HG03460 (cell line): ENCODE measurements around the gene CPA2.

ENCODE experiments used
- ATAC-seq: cut with Tn5 transposase; IDR thresholded peaks from one replicate; pipeline ENCODE4 v1.9.1; 2021; ENCODE audit not compliant: unreplicated experiment

CPA2 gene

GRCh38 chr7:130254555-130254954 is 12.1 kb upstream of the CPA2 start:
- no peak for ATAC-seq

- no peak for ATAC-seq
Measured at GRCh38 chr7:130256704-130257103, 10.0 kb upstream of the CPA2 start.

GRCh38 chr7:130258494-130259078 is 8.1 kb upstream of the CPA2 start:
- no peak for ATAC-seq

GRCh38 chr7:130262448-130262847 is 4.2 kb upstream of the CPA2 start:
- no peak for ATAC-seq

GRCh38 chr7:130263130-130263529 is 3.5 kb upstream of the CPA2 start:
- no peak for ATAC-seq

- no peak for ATAC-seq
Measured at GRCh38 chr7:130266961-130267321, 278 bp downstream of the CPA2 start.

GRCh38 chr7:130268463-130269317 is 2.0 kb downstream of the CPA2 start:
- ATAC-seq: no peak

- ATAC-seq: no peak
Measured at GRCh38 chr7:130269318-130269694, 2.6 kb downstream of the CPA2 start.

GRCh38 chr7:130270947-130271800 is 4.5 kb downstream of the CPA2 start:
- no peak for ATAC-seq

GRCh38 chr7:130272381-130273080 is 5.9 kb downstream of the CPA2 start:
- no peak for ATAC-seq

GRCh38 chr7:130273081-130273932 is 6.6 kb downstream of the CPA2 start:
- no peak for ATAC-seq

- ATAC-seq: no peak
Measured at GRCh38 chr7:130273933-130274255, 7.2 kb downstream of the CPA2 start.

- ATAC-seq: no peak
Measured at GRCh38 chr7:130274296-130274695, 7.6 kb downstream of the CPA2 start.

- ATAC-seq: no peak
Measured at GRCh38 chr7:130274983-130275591, 8.4 kb downstream of the CPA2 start.

GRCh38 chr7:130275826-130276297 is 9.2 kb downstream of the CPA2 start:
- no peak for ATAC-seq

GRCh38 chr7:130276796-130277762 is 10.4 kb downstream of the CPA2 start:
- ATAC-seq: no peak

- no peak for ATAC-seq
Measured at GRCh38 chr7:130277763-130278643, 11.3 kb downstream of the CPA2 start.

GRCh38 chr7:130278860-130279259 is 12.2 kb downstream of the CPA2 start:
- ATAC-seq: no peak
